ENCODE results near the gene MYF6. TPM values are rescaled to one million over a fixed set of nuclear protein-coding genes. Genes with fewer than 3 reads are reported as not detected.

MYF6 gene
- total and polyA plus RNA-seq, 2 donors = 0.09 to 0.71 TPM

DNA sequence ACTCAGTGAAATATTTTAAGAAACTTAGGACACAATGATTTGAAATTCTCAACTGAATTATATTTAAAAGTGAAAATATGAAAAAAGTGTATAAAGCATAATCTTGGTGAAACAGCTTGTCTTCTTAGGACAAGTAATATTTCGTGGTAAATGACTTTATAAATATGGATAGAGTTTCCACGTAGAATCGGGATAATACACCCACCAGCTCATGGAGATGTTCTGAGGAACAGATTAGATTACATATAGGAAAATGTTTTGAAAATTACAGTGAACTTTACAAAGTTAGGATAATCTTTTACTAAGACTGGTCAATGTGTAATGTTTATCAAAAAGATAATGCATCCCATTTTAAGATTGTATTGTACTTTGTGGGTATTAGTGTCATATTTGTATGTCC lies 25.6 kb upstream of the MYF6 start:
- Histone ChIP-seq H3K36me3 (ENCODE audit: control insufficient read depth in 2 of 2, insufficient read depth in 2 of 2, low read length in 1 of 2) (no peaks in the 10 kb centered on the region), H3K4me3 (ENCODE audit: low read length in 2 of 2) (no peak overlapping the region), H3K4me1 (ENCODE audit: control insufficient read depth in 2 of 2, insufficient read depth in 2 of 2, low read length in 2 of 2) (no peaks in the 10 kb centered on the region), H3K9me3 (ENCODE audit: control insufficient read depth in 2 of 2, insufficient read depth in 1 of 2, low read length in 1 of 2) (no peaks in the 10 kb centered on the region), H3K27me3 (ENCODE audit: control insufficient read depth in 2 of 2, insufficient read depth in 1 of 2, low read length in 1 of 2) (no peaks in the 10 kb centered on the region), H3K27ac (ENCODE audit: low read depth in 1 of 2, low read length in 1 of 2) (no peak overlapping the region)
- 92% methylated on average over 3 of the region's 3 CpGs for WGBS
- no peak for DNase-seq (ENCODE audit: low read depth in 6 of 9, low spot score in 9 of 9)

DNA sequence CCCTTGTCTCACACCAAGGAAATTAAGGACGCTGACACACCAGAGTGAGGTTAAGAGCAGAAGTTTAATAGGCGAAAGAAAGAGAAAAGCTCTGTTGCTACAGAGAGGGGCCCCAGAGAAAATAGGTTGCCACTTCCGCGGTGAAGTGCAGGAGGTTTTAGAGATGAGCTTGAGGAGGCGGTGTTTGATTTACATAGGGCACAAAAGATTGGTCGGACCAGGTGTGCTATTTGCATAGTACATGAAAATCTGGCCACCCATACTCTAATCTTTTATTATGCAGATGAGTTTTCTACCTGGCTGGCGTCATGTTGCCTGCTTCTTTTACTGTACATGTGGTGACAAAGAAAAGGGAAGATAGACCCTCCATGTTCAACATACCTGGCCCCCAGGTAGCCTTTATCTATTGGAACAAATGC lies 23.3 kb upstream of the MYF6 start:
- no peak for DNase-seq (ENCODE audit: low read depth in 6 of 9, low spot score in 9 of 9)
- H3K36me3 ChIP-seq (ENCODE audit: control insufficient read depth in 2 of 2, insufficient read depth in 2 of 2, low read length in 1 of 2) = no peaks in the 10 kb centered on the region
- no peak overlapping the region for H3K4me3 ChIP-seq (ENCODE audit: low read length in 2 of 2)
- no peaks in the 10 kb centered on the region for H3K27me3 ChIP-seq (ENCODE audit: control insufficient read depth in 2 of 2, insufficient read depth in 1 of 2, low read length in 1 of 2)
- H3K27ac ChIP-seq (ENCODE audit: low read depth in 1 of 2, low read length in 1 of 2) = no peak overlapping the region
- no peaks in the 10 kb centered on the region for H3K9me3 ChIP-seq (ENCODE audit: control insufficient read depth in 2 of 2, insufficient read depth in 1 of 2, low read length in 1 of 2)
- WGBS = 54% methylated on average over 7 of the region's 7 CpGs
- H3K4me1 ChIP-seq (ENCODE audit: control insufficient read depth in 2 of 2, insufficient read depth in 2 of 2, low read length in 2 of 2) = no peaks in the 10 kb centered on the region

DNA sequence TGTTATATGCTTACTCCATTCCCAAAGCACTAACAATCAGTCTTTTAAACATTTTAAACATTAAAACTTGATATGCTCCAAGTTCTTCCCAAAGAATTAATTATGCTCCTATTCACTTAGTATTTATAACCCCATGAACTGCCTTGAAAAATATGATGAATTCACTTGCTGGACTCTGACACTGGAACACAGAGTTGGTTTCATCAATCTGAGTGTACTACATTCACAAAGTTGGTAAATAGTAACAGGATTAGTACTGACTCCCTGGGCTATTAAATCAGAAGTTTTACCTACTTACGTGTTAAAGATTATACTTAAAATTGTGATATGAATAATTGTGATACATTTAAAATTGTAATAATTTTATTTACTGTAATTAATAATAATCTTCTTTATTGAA lies 17.3 kb upstream of the MYF6 start:
- WGBS = 89% methylated on average over 1 of the region's 1 CpG
- H3K27ac ChIP-seq (ENCODE audit: low read depth in 1 of 2, low read length in 1 of 2) = no peak overlapping the region
- no peaks in the 10 kb centered on the region for H3K36me3 ChIP-seq (ENCODE audit: control insufficient read depth in 2 of 2, insufficient read depth in 2 of 2, low read length in 1 of 2)
- H3K4me1 ChIP-seq (ENCODE audit: control insufficient read depth in 2 of 2, insufficient read depth in 2 of 2, low read length in 2 of 2) = no peaks in the 10 kb centered on the region
- DNase-seq (ENCODE audit: low read depth in 6 of 9, low spot score in 9 of 9) = no peak
- no peak overlapping the region for H3K4me3 ChIP-seq (ENCODE audit: low read length in 2 of 2)
- H3K27me3 ChIP-seq (ENCODE audit: control insufficient read depth in 2 of 2, insufficient read depth in 1 of 2, low read length in 1 of 2) = no peaks in the 10 kb centered on the region
- H3K9me3 ChIP-seq (ENCODE audit: control insufficient read depth in 2 of 2, insufficient read depth in 1 of 2, low read length in 1 of 2) = no peaks in the 10 kb centered on the region

DNA sequence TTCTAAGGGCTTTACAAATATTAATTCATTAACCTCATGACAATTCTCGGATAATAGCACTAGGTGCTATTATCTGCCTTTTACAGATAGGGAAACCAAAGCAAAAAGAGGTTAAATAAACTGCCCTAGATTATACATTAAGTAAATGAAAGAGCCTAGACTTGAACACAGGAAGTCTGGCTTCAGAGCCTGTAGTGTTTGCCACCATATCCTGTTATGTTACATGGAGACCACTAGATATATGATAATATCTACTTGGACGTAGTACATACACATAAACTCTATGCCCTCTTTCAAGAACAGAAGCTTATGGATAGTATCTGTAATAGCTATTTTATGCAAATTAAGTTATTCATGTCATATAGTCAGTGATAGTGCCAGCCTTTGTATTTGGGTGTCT lies 16.9 kb upstream of the MYF6 start:
- no peak for DNase-seq (ENCODE audit: low read depth in 6 of 9, low spot score in 9 of 9)
- Histone ChIP-seq H3K4me3 (ENCODE audit: low read length in 2 of 2) (no peak overlapping the region), H3K36me3 (ENCODE audit: control insufficient read depth in 2 of 2, insufficient read depth in 2 of 2, low read length in 1 of 2) (no peaks in the 10 kb centered on the region), H3K27ac (ENCODE audit: low read depth in 1 of 2, low read length in 1 of 2) (no peak overlapping the region), H3K4me1 (ENCODE audit: control insufficient read depth in 2 of 2, insufficient read depth in 2 of 2, low read length in 2 of 2) (no peaks in the 10 kb centered on the region), H3K27me3 (ENCODE audit: control insufficient read depth in 2 of 2, insufficient read depth in 1 of 2, low read length in 1 of 2) (no peaks in the 10 kb centered on the region), H3K9me3 (ENCODE audit: control insufficient read depth in 2 of 2, insufficient read depth in 1 of 2, low read length in 1 of 2) (no peaks in the 10 kb centered on the region)
- 64% methylated on average over 2 of the region's 2 CpGs for WGBS

DNA sequence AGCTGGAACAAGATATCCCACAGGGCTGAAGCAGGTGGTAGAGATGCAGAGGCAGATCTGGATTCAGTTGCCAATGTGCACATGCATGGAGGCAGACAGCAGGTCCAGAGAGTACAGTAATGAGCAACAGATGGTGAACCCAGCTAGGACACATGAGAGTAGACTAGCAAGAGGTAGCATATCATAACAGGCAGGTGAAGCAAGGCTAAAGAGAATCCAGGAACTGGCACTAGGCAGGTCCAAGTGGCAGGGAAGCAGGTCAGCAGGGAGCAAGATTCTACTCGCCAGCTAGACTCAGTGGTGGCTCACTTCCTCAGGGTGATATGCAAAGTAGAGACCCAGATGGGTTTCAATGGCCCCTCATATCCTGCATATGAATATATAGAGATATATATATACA lies 15.3 kb upstream of the MYF6 start:
- Histone ChIP-seq H3K27me3 (ENCODE audit: control insufficient read depth in 2 of 2, insufficient read depth in 1 of 2, low read length in 1 of 2) (no peaks in the 10 kb centered on the region), H3K27ac (ENCODE audit: low read depth in 1 of 2, low read length in 1 of 2) (no peak overlapping the region), H3K4me3 (ENCODE audit: low read length in 2 of 2) (no peak overlapping the region), H3K9me3 (ENCODE audit: control insufficient read depth in 2 of 2, insufficient read depth in 1 of 2, low read length in 1 of 2) (no peaks in the 10 kb centered on the region), H3K4me1 (ENCODE audit: control insufficient read depth in 2 of 2, insufficient read depth in 2 of 2, low read length in 2 of 2) (no peaks in the 10 kb centered on the region), H3K36me3 (ENCODE audit: control insufficient read depth in 2 of 2, insufficient read depth in 2 of 2, low read length in 1 of 2) (no peaks in the 10 kb centered on the region)
- DNase-seq (ENCODE audit: low read depth in 6 of 9, low spot score in 9 of 9) = no peak
- 97% methylated on average over 1 of the region's 1 CpG for WGBS

DNA sequence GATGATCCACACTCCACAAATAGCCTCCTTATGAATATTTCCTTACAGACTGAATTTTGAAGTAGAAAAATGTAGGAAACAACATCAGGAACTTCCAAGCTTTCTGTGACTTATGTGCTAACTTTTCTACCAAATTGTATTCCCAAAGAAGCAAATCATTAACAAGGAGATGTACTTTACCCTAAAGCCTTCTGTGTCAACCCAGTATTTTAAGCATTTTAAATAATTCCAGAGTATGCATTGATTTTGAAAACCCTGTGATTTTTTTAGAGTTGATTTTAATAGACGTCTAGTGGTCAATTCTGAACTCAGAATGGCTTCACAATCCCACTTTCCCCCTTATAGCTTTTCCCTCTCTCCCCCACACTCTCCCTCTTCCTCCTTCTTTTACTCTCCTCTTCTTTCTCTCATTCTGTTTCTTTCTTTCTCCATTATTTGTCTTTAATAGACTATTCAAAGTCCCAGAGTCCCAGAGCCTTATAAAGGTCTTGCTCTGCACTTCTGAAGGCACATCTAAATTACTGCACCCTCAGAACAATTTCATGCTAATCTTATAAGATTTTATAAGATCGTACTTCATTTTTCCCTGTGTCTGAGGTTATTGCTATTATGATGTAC lies 10.1 kb upstream of the MYF6 start:
- no peak overlapping the region for H3K27ac ChIP-seq (ENCODE audit: low read depth in 1 of 2, low read length in 1 of 2)
- H3K27me3 ChIP-seq (ENCODE audit: control insufficient read depth in 2 of 2, insufficient read depth in 1 of 2, low read length in 1 of 2) = no peaks in the 10 kb centered on the region
- 80% methylated on average over 2 of the region's 2 CpGs for WGBS
- no peaks in the 10 kb centered on the region for H3K9me3 ChIP-seq (ENCODE audit: control insufficient read depth in 2 of 2, insufficient read depth in 1 of 2, low read length in 1 of 2)
- no peak for DNase-seq (ENCODE audit: low read depth in 6 of 9, low spot score in 9 of 9)
- H3K4me3 ChIP-seq (ENCODE audit: low read length in 2 of 2) = no peak overlapping the region
- no peaks in the 10 kb centered on the region for H3K4me1 ChIP-seq (ENCODE audit: control insufficient read depth in 2 of 2, insufficient read depth in 2 of 2, low read length in 2 of 2)
- H3K36me3 ChIP-seq (ENCODE audit: control insufficient read depth in 2 of 2, insufficient read depth in 2 of 2, low read length in 1 of 2) = no peaks in the 10 kb centered on the region

DNA sequence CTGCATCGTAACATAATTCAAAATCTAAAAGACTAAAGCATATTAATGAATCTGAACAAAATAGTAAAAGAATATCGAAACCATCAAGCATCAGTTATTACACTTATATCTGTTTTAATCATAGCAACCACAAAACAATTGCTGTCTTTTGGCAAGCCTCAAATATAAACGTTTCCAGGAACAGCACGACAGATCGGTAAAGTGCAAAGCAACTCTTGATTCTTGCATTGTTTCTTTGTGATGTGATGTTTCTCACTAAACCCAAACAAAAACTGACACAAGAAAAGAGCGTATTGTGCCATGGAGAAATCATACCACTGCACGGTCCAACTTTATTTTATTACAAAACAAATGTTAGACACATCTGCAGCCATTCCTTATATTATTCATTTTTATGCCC lies 9.2 kb upstream of the MYF6 start:
- Histone ChIP-seq H3K36me3 (ENCODE audit: control insufficient read depth in 2 of 2, insufficient read depth in 2 of 2, low read length in 1 of 2) (no peaks in the 10 kb centered on the region), H3K27me3 (ENCODE audit: control insufficient read depth in 2 of 2, insufficient read depth in 1 of 2, low read length in 1 of 2) (no peaks in the 10 kb centered on the region), H3K27ac (ENCODE audit: low read depth in 1 of 2, low read length in 1 of 2) (no peak overlapping the region), H3K4me3 (ENCODE audit: low read length in 2 of 2) (no peak overlapping the region), H3K9me3 (ENCODE audit: control insufficient read depth in 2 of 2, insufficient read depth in 1 of 2, low read length in 1 of 2) (no peaks in the 10 kb centered on the region), H3K4me1 (ENCODE audit: control insufficient read depth in 2 of 2, insufficient read depth in 2 of 2, low read length in 2 of 2) (no peaks in the 10 kb centered on the region)
- no peak for DNase-seq (ENCODE audit: low read depth in 6 of 9, low spot score in 9 of 9)
- 88% methylated on average over 7 of the region's 7 CpGs for whole genome bisulfite sequencing

DNA sequence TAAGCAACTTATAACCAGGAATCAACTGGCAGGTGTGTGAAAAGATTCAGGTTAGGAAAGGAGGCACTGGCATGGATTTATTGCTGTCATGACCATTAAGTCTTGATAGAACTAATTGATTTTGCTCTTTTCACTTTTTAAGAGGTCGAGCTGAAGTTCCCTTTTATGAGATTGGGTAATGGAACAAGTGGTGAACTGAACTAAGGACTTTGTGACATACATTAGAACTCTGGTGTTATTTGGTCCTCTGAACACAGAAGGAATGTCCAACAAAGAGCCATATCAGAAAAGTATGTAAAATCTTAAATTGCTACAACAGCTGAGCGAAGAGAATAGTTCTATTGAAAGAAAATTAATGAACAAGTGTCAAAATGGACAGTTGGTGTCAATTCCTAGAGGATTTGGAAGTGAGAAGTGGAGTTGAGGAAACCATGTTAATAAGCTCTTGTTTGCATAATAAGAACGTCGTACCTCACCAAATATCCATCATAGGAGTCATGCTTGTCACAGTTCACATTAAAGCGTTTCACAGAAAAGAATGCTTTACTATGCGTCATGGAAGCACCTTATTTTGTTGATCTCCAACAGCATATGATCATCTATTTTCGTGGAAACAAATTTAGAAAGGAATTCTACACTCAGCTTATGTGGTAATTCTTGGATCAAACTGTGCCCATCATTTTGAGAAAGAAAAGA lies 8.4 kb upstream of the MYF6 start:
- no peak overlapping the region for H3K27ac ChIP-seq (ENCODE audit: low read depth in 1 of 2, low read length in 1 of 2)

DNA sequence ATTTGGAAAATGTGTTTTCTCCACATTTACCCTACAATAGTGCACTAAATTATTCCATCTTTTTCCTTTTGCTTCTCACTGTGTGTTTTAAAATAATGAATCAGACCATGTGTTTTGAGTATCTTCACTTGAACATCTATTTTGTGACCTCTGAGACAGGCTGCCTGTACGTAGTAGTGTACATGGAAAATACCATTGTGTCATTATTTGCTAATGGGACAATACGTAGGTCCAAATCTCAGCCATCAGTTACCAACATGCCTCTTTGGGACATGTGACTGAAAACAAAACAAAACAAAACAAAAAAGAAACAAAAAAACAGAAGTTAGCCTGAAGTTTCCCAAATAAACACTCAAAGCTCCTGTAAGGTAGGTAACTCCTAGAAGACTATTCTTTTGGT lies 7.1 kb upstream of the MYF6 start:
- whole genome bisulfite sequencing = 91% methylated on average over 2 of the region's 2 CpGs
- Histone ChIP-seq H3K27ac (ENCODE audit: low read depth in 1 of 2, low read length in 1 of 2) (no peak overlapping the region), H3K36me3 (ENCODE audit: control insufficient read depth in 2 of 2, insufficient read depth in 2 of 2, low read length in 1 of 2) (no peaks in the 10 kb centered on the region), H3K4me3 (ENCODE audit: low read length in 2 of 2) (no peak overlapping the region), H3K27me3 (ENCODE audit: control insufficient read depth in 2 of 2, insufficient read depth in 1 of 2, low read length in 1 of 2) (no peaks in the 10 kb centered on the region), H3K9me3 (ENCODE audit: control insufficient read depth in 2 of 2, insufficient read depth in 1 of 2, low read length in 1 of 2) (no peaks in the 10 kb centered on the region), H3K4me1 (ENCODE audit: control insufficient read depth in 2 of 2, insufficient read depth in 2 of 2, low read length in 2 of 2) (no peaks in the 10 kb centered on the region)
- DNase-seq (ENCODE audit: low read depth in 6 of 9, low spot score in 9 of 9) = no peak

More for the DNA sequence above, 8.4 kb upstream of the MYF6 start:
- no peak overlapping the region for H3K4me3 ChIP-seq (ENCODE audit: low read length in 2 of 2)
- no peaks in the 10 kb centered on the region for H3K9me3 ChIP-seq (ENCODE audit: control insufficient read depth in 2 of 2, insufficient read depth in 1 of 2, low read length in 1 of 2)
- H3K4me1 ChIP-seq (ENCODE audit: control insufficient read depth in 2 of 2, insufficient read depth in 2 of 2, low read length in 2 of 2) = no peaks in the 10 kb centered on the region
- no peaks in the 10 kb centered on the region for H3K27me3 ChIP-seq (ENCODE audit: control insufficient read depth in 2 of 2, insufficient read depth in 1 of 2, low read length in 1 of 2)
- WGBS = 77% methylated on average over 7 of the region's 7 CpGs
- DNase-seq (ENCODE audit: low read depth in 6 of 9, low spot score in 9 of 9) = no peak
- H3K36me3 ChIP-seq (ENCODE audit: control insufficient read depth in 2 of 2, insufficient read depth in 2 of 2, low read length in 1 of 2) = no peaks in the 10 kb centered on the region

Measured in thymus (tissue), 11 donors.